ENCODE results near the gene RIT2.
"Not testable (repeated sequence)": the region's sequence is repeated elsewhere in the genome, so short reads cannot be mapped to it uniquely, and the experiment has no call there.

The RIT2 gene

DNA sequence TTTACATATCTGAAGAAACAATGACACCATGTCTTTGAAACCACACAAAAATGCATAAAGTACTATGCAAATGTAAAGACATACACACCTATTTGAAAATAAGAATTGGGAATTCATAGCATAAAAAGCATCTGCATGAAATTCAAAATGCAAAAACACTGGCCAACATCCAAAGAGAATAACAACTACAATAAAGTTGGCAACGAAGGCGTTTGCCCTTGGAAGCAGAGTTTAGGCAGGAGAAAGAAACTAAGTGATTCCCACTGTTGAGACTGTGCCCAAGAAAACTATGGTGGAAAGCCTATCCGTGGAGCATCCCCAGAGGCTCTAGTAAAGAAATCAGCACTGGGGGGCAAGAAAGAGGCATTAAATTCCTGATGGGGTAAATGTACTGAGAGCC, 292.8 kb downstream of the RIT2 start:
- DNase-seq, result no peak

DNA sequence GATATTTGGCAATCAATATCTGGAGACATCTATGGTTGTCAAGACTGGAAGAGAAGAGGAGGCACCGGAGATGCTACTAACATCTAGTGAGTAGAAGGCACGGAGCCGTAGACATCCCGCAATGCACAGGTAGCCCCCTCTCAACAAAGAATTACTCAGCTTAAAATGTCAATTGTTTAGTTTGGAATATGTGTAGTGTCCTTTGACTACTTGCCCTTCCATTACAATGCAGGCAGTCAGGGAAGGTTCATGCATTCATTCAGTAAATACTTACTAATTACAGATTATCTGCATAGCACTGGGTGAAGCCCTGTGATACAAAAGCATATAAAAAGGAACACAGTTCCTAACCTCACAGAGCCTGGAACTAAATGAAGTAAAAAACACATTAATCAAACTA, 294.0 kb downstream of the RIT2 start:
- DNase-seq, result no peak

DNA sequence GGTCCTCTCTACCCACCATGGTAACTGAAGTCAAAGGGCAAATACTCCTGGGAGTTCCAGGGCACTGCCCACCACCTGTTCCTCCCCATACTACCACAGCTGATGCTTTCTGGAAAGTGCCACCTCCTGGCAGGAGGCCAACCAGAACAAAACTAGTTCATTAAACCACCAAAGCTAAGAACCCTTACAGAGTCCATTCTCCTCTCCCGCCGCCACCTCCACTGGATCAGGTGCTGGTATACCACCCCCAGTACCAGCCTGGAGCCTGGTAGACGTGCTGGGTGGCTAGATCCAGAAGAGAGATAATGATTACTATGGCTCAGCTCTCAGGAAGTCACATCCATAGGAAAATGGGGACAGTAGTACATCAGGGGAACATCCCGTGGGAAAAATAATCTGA, 300.9 kb downstream of the RIT2 start:
- no peak for DNase-seq

DNA sequence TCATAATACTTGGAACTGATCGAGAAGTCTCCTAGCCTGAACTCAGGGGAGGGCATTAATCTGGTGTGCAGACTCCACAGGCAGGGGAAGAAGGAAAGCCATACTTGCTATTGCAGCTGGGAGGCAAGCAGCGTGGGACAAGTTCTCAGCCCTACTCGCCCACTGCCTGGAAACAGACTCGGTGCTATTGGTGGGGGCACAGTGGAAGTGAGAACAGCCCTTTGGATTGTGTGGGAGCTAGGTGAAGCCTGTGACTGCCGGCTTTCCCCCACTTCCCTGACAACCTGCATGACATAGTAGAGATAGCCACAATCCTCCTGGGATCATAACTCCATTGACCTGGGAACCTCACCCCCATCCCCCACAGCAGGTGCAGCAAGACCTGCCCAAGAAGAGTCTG, 301.3 kb downstream of the RIT2 start:
- no peak for DNase-seq

DNA sequence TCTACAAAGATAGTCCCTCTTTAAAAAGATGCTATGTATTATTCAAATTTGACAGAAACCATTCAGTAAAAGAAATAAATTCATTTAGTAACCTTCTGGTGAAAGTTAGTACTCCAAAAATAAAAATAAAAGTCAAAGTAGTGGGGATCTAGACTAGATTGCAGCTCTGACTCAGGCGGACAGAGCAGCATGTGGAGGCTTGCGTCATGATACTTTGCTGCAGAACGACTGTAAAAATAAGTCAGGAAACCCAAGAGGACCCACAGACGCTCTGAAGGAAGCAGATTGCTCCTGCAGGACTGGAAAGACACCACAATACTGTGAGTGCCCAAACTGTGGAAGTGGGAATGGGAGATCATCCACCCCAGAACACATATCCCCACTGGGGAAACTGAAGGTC, 301.9 kb downstream of the RIT2 start:
- DNase-seq, result no peak

DNA sequence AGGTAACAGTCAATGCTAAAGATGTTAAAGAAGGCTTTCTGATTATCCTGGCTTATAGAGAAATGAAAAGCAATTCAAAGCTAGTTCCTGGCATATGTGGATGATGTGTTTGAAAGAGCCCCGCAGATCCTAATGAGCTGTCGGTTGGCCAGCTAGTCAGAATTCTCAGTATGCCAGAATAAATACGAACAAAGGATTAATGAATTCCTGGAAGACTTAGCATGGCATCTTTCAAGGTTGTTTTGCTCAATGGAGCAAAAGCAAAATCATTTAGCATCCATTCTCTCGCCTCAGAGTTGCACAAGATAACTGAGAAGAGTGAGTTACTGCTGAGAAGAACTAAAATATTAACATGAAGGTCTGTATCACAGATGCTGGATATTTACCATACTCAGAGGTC, 307.6 kb downstream of the RIT2 start:
- DNase-seq, result no peak

DNA sequence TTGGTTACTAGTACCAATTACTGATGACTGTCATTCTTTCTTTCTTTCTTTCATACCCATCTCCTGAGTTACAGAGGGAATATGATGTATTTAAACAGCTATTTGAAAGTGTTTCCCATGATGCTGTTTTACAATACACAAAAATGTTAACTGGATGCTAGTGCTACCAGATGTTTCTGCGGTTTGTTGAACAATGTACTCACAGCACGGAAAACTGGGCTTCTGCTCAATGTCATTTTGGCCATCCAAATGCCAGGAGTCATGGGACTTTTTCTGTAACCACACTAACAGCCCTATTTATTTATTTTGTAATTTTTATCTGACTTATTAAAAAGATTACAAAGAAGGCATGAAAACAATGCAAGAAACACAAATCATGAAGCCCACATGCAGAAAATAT, 313.8 kb downstream of the RIT2 start:
- no peak for DNase-seq

DNA sequence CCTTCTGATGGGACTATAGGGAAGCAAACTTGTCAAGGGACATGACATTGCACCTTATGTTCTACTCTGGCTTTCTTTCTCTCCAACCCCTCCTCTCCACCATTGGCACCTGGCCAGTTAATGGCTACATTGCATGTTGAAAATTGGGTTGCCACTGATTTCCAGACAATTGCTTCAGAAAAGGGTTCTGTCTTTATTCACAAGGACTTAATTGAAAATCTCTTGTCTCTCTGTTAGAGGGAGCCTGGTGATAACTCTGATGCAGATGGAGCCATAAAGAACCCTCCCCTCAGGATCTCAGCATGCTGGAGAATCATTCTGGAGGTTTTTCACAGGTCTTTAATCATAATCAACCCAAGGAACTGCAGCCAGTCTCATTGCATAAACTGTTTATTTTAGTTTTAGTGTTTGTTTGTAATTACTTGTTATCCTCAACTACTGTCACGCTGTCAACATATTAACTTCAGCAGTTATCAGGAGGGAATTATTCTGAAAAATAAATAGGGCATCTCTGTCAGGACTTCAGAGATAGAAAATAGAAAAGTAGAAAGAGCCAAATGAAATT, 316.8 kb downstream of the RIT2 start:
- DNase-seq, result no peak

DNA sequence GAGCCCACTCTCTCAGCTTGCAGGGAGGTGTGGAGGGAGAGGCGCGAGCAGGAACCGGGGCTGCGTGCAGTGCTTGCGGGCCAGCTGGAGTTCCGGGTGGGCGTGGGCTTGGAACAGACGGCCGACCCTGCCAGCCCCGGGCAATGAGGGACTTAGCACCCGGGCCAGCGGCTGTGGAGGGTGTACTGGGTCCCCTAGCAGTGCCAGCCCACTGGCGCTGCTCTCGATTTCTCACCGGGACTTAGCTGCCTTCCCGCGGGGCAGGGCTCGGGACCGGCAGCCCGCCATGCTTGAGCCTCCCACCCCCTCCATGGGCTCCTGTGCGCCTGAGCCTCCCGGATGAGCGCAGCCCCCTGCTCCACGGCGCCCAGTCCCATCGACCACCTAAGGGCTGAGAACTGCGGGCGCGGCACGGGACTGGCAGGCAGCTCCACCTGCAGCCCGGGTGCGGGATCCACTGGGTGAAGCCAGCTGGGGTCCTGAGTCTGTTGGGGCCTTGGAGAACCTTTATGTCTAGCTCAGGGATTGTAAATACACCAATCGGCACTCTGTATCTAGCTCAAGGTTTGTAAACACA, 320.2 kb downstream of the RIT2 start:
- not testable (repeated sequence) for DNase-seq

DNA sequence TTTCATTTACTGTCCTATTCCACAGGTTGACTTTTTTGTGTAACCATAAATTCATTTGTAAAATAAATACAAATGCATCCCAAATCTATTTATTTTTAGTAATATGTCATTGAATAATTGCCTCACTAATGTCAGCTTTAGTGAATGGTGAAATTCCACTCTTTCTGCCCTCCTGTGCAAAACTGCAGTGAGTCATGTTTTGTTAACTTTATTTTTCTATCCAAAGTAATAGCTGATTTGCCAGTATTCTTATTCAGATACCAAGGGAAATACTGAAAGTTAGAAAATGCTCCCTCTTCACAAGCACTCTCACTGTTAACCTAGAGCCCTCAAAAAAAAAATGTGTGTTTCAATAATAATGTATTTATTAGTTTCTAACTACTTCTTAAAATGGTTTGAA, 322.8 kb downstream of the RIT2 start:
- no peak for DNase-seq

DNA sequence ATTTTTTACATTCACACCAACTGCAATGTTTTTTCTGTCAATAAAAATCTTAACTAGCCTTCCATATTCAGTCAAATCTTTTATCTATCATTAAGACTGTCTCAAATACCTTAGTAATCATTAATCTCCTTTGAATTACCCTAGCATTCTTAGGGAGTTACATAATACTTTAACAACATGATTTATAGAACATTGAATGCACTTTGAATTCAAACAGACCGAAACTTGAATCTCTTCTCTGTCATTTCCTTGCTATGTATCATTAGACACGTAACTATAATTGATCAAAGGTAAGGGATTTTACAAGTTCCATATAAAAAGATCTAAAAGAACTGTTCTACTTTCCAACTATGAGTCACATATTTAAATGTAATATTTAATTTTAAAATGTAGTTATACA, 330.9 kb downstream of the RIT2 start:
- DNase-seq, result no peak

DNA sequence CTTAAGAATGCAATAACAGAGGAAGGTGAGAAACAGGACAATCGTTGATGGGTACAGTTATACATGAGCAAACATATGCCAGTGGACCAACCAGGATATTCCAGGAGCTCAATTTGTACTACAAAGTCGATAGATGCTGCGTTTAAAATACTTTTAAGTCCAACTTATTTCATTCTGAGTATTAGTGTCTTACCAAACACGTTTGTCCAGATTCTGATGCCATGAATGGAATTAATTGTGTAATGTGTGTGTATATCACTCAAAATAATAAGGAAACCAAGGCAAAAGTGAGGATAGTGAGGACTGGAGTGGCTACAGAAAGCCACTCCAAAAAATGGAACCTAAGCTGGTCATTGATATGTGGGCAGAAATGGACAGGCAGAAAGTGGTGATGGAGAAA, 332.6 kb downstream of the RIT2 start:
- DNase-seq, result no peak

DNA sequence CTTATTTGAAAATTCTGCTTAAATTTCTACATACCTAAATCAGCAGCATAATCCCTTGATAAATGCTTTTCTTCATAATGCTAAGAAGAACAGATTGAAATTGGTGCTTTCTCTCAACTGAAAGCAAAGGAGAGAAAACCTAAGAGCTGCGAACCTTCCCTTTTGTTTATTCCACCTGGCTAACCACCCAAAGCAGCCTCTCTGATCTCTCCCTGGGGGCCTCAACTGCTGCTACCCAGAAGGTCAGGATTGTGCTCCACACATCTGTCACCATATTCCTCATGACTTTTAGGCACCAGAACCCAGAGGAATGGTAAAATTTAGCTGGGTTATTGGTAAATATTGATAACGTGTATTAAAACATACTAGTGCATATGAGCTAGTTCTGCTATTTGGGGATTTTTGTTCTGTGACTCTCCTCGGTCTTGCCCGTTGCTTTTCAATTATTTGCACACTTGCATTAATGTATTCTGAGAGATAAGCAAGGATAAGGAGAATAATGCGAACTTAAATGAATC, 334.1 kb downstream of the RIT2 start:
- DNase-seq, result no peak

DNA sequence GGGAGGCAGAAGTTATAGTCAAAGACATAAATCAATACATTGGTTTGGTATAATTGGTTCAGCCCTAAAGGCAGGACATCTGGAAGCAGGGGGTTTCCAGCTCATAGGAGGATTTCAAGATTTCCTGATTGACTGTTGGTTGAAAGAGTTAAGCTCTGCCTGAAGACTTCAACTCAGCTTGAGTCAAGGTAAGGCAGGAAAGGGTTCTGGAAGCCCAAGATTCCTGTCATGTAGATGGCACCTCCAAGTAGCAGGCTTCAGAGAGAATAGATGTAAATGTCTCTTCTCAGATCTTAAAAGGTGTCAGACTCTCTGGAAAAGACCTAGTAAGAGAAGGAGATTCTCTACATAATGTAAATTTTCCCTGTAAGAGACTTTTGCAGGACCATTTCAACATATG, 335.3 kb downstream of the RIT2 start:
- DNase-seq, result no peak

DNA sequence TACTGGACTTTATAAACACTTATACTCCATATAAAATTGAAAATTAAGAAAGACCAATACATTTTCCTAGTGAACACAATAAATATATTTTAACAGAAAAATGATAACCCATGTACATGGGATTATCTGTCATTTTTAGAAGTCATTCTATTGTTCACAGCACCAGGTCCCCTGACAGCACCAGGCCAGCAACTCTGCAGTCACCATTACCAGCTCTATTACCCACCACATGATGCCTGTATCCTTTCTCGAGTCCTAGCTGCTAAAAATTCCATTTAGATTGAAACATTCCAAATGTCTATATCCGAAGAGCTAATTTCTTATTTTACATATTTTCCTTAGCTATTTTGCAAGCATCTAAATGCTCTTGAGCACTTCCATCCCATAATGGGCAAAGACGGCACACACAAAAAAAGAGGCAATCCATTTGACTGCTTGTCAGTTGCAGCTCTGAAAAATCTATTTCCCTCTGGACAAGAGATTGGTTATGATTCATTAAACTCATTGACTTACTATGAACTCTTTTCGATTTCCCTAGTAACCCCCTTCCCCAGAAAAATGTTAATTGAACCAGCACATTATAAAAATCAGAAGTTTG, 336.9 kb downstream of the RIT2 start:
- DNase-seq, result no peak

DNA sequence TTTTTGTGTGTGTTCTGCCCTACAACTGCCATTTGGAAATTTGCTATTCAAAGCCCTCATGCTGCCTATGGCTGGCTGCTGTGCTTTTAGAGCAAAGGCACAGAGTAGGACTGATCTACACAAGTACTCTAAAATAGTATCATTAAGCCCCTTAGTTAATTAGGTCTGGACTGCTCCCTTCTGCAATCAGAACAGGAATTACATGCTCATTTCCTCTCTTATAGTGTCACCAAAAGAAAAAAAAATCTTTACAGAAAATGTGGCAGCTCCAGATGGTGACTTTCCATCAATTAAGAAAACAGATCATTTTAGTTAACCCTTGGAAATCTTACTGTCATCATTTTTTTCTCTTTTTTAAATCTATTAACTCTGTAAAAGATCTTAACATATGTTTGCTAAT, 337.5 kb downstream of the RIT2 start:
- DNase-seq, result no peak

DNA sequence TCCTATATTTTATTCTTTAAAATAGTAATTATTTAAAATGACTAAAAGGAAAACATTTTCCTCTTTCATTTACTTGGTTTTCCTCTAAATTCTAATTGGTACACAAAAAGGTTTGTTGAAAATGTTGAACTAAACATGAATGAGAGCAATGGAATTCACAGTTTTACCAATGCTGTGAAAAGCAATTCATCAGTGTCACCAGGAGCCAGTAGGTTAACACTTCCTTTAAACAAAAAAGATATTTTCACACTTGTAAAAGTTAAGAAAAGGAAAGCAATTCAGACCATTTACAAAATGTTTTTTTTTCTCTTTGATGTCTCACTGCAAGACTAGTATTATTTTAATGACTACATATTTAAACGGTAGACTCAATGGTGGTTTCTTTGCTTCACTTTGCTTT, 341.6 kb downstream of the RIT2 start:
- DNase-seq, result no peak

DNA sequence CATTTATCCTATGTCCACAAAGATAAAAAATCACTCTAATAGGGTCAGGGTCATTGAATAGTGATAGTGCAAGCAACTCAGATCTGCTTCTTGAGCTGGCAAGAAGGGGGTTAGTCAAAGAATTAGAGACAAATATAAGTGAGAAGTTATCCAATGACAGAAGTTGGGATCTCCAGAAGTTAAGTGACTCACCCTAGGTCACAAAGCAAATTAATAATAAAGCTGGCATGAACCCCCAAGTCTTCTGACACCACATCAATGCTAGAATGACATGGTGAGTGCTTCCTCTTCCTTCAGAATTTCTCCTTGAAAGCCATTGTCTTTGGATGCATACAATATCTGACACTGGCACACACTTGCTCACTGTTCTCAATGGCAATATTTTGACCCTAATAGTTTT, 343.5 kb downstream of the RIT2 start:
- no peak for DNase-seq

DNA sequence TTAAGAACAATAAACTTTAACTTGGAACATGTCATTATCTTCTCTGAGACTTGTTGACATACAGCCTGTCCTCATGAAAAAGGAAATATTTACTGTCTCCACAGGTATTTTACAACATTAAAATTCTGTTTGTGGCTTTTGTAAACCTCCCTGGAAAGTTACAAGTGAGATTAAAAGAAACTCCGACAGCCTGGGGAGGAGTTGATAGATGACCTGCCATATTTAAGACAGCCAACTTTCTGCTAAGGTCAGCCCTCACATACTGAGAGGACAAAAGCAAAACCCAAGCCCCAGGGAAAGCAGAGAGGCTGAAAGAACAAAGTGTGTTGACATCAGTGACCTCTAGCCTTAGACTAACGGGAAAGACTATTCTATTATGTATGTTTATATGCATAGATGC, 350.2 kb downstream of the RIT2 start:
- DNase-seq, result no peak

DNA sequence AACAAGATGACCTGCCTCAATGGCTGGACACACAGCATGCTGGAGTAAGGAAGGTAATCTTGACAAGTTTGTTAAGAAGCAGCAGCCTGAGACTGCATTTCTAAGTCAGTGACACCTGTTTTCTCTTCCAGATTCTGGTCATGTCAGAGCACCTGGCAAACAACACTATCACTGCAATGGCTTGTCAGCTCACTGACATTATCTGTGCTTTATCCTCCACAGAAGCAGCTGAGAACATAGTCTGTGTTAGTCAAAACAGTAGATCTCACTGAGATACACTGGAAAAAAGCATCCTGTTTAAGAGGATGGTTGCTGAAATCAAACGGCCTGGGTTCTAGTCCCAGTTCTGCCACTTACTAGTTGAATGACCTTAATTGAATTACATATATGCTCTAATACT, 355.2 kb downstream of the RIT2 start:
- no peak for DNase-seq

DNA sequence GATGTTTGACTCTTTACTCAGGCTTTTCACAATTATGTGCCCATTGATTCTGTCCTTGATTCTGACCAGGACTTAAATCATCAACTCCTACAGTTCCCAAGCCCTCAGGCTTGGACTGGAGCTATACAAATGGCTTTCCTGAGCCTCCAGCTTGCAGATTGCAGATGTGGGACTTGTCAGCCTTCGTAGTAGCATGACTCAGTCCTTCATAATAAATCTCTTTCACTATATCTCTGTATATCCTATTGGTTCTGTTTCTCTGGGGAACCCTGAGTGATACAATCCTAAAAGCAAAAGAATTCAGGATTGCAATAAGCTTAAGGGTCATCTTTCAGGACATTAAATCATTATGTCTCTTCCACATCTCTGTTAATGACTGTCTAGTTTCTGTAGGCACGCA, 356.6 kb downstream of the RIT2 start:
- no peak for DNase-seq

DNA sequence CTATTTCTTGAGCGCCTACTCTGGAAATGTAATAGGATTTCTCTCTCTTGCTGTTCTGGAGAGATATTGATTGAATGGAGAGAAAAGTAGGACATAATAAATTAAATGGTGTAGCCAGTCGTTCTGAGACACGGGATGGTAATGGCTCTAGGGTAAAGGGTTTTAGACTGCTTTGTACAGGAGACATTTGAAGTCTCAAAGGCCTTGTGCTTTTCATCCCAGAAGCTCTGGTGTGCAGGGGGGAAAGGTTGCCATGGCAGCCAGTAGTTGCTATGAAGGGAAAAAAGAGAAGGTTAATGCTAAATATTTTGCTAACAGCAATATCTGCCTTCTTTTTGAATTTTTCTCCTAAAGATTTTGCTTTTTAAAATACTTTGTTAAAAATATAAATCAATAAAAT, 359.3 kb downstream of the RIT2 start:
- DNase-seq, result no peak

DNA sequence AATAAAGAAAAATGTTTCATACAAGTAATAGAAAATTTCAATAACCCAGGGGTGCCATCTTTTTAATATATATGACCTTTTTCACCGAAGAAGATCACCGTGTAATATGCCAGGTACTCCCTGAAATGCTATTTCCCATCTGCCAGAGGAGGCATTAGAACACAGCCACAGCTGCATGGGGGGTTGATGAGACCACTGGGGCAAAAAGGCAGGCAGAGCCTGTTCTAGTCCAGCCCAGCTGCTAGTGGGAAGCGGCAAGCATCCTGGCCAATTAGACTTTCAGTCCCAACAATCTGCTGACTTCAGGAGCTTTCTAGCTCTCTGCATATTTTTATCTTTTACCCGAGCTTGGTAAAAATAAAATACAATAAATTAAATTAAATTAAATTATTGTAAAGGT, 362.6 kb downstream of the RIT2 start:
- no peak for DNase-seq

DNA sequence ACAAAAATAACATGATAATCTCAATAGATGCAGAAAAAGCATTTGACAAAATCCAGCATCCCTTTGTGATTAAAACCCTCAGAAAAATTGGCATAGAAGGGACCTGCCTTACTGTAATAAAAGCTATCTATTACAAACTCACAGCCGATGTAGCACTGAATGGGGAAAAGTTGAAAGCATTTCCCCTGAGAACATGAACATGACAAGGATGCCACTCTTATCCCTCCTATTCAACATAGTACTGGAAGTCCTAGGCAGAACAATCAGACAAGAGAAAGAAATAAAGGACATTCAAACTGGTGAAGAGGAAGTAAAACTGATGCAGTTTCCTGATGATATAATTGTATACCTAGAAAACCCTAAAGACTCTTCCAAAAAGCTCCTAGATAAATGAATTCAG, 368.7 kb downstream of the RIT2 start:
- DNase-seq, result no peak

DNA sequence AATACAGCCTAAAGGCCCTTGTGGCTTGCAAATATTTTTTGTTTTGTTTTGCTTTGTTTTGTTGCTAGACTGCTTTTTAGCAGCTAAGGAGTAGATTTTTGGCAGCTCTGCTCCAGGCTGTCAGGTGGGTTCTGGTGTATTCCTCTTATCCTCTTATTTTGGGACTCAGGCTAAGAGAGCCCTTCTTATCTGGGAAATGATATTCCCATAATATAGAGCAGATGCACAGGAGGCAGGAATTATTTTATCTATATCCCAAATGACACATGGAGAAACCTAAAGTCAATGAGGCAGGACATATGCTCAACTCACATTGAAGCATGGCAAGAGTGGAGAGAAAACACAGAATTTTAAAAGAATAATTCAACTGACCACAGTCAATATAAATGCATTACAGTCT, 369.6 kb downstream of the RIT2 start:
- no peak for DNase-seq
